Endodermal cell (in vitro differentiated cells): ENCODE results near the gene TMEM130. TPM values are rescaled to one million over a fixed set of nuclear protein-coding genes. Genes with fewer than 3 reads are reported as not detected.

Experiments used
- DNase-seq: peaks from one replicate; pipeline ENCODE4 v3.0.0-alpha.2; 2017
- H3K27ac ChIP-seq: 2 replicates; pipeline ENCODE4 v1.5.1; 2013; ENCODE audit warnings: mild to moderate bottlenecking, low read depth, low read length, moderate library complexity
- H3K27me3 ChIP-seq: 2 replicates; pipeline ENCODE4 v1.6.1; 2013; ENCODE audit warnings: mild to moderate bottlenecking, low read length, moderate library complexity; ENCODE audit not compliant: insufficient read depth, control insufficient read depth, poor library complexity, severe bottlenecking
- H3K36me3 ChIP-seq: 2 replicates; pipeline ENCODE4 v1.7.0; 2013; ENCODE audit warnings: mild to moderate bottlenecking, low read length, moderate library complexity; ENCODE audit not compliant: control insufficient read depth, insufficient read depth
- H3K4me1 ChIP-seq: one replicate; pipeline ENCODE4 v1.7.0; 2013; ENCODE audit warnings: low read length; ENCODE audit not compliant: control insufficient read depth, insufficient read depth
- H3K4me3 ChIP-seq: 2 replicates; pipeline ENCODE4 v1.5.1; 2013; ENCODE audit warnings: mild to moderate bottlenecking, low read length, moderate library complexity
- H3K9ac ChIP-seq: 2 replicates; pipeline ENCODE4 v1.6.1; 2013; ENCODE audit warnings: mild to moderate bottlenecking, low read length, moderate library complexity; ENCODE audit not compliant: poor library complexity, severe bottlenecking; ENCODE audit errors: extremely low read depth
- H3K9me3 ChIP-seq: 2 replicates; pipeline ENCODE4 v1.6.1; 2013; ENCODE audit warnings: mild to moderate bottlenecking, low read length, moderate library complexity; ENCODE audit not compliant: control insufficient read depth
- H3K27ac Mint-ChIP-seq: 2 replicates; pipeline ENCODE4 v1.8.0; 2020; ENCODE audit warnings: mixed read lengths
- H3K27me3 Mint-ChIP-seq: 2 replicates; pipeline ENCODE4 v1.8.0; 2021; ENCODE audit warnings: mild to moderate bottlenecking, mixed read lengths; ENCODE audit not compliant: insufficient read depth
- H3K36me3 Mint-ChIP-seq: 2 replicates; pipeline ENCODE4 v1.8.0; 2020; ENCODE audit warnings: low read depth, mixed read lengths
- H3K4me1 Mint-ChIP-seq: 2 replicates; pipeline ENCODE4 v1.8.0; 2020; ENCODE audit warnings: mixed read lengths
- H3K4me3 Mint-ChIP-seq: 2 replicates; pipeline ENCODE4 v1.8.0; 2020; ENCODE audit warnings: mild to moderate bottlenecking, moderate library complexity, mixed read lengths
- H3K9me3 Mint-ChIP-seq: 2 replicates; pipeline ENCODE4 v1.8.0; 2020; ENCODE audit warnings: mild to moderate bottlenecking, mixed read lengths
- CTCF ChIP-seq: fragments of 200-600 bp; sonication (generic); conservative IDR thresholded peaks from 2 replicates; pipeline ENCODE4 v1.5.0; 2021; ENCODE audit warnings: antibody characterized with exemption, mild to moderate bottlenecking
- WGBS, 2 experiments: methylation state at CpG; one replicate each; pipeline versions ENCODE4 v1.1.5 to v1.1.7; 2013; ENCODE audit warnings: missing lambda C conversion rate in 2 of 2, mixed read lengths in 1 of 2; ENCODE audit not compliant: insufficient coverage in 1 of 2, insufficient read length in 1 of 2; 5-methylcytosine and 5-hydroxymethylcytosine counted together
- total RNA-seq, 2 donors: library from RNA; stranded (reverse); fragmentation: NEBNext Ultra II Directional in 1 of 2; extraction: Animal tissue kit (Norgen Biotek cat#: 25700) in 1 of 2; gene quantifications; 2 replicates in 1 of 2; 3 replicates in 1 of 2; pipeline ENCODE4 v1.2.1, GENCODE V29; 2021

The TMEM130 gene
- total RNA-seq, 2 donors from 2014 or later = 0.15 TPM; not detected in 1

GRCh38 chr7:98826387-98826786, 43.4 kb downstream of the TMEM130 start:
- Histone ChIP-seq H3K36me3 (no peaks in the 10 kb centered on the region), H3K4me3 (no peak overlapping the region), H3K9ac (no peak overlapping the region), H3K27me3 (no peaks in the 10 kb centered on the region), H3K27ac (no peak overlapping the region), H3K9me3 (no peaks in the 10 kb centered on the region), H3K4me1 (no peaks in the 10 kb centered on the region)
- H3K27me3 Mint-ChIP-seq = peaks cover 2% of the 10 kb centered on the region
- DNase-seq = no peak
- H3K36me3 Mint-ChIP-seq = no peaks in the 10 kb centered on the region
- peaks cover 8% of the 10 kb centered on the region for H3K4me1 Mint-ChIP-seq
- WGBS, 2 experiments = 84% methylated on average over 20 of the region's 20 CpGs
- H3K9me3 Mint-ChIP-seq = no peaks in the 10 kb centered on the region
- no peak overlapping the region for H3K27ac Mint-ChIP-seq
- no peak for TF ChIP-seq CTCF
- H3K4me3 Mint-ChIP-seq = no peak overlapping the region

- H3K27me3 Mint-ChIP-seq = peaks cover 2% of the 10 kb centered on the region
- no peak for TF ChIP-seq CTCF
- Histone ChIP-seq H3K27me3 (no peaks in the 10 kb centered on the region), H3K27ac (no peak overlapping the region), H3K9me3 (no peaks in the 10 kb centered on the region), H3K4me3 (no peak overlapping the region), H3K4me1 (no peaks in the 10 kb centered on the region), H3K36me3 (no peaks in the 10 kb centered on the region), H3K9ac (no peak overlapping the region)
- no peak overlapping the region for H3K4me3 Mint-ChIP-seq
- H3K27ac Mint-ChIP-seq = no peak overlapping the region
- WGBS, 2 experiments = 91 to 94% methylated on average over 3 to 4 of the region's 4 CpGs
- H3K4me1 Mint-ChIP-seq = peaks cover 10% of the 10 kb centered on the region
- peaks cover 4% of the 10 kb centered on the region for H3K9me3 Mint-ChIP-seq
- no peaks in the 10 kb centered on the region for H3K36me3 Mint-ChIP-seq
- DNase-seq = no peak
These were observed 46.6 kb downstream of the TMEM130 start for GRCh38 chr7:98823226-98823625.

- H3K36me3 ChIP-seq = no peaks in the 10 kb centered on the region
- H3K4me1 ChIP-seq = no peaks in the 10 kb centered on the region
- no peaks in the 10 kb centered on the region for H3K27me3 ChIP-seq
- no peak overlapping the region for H3K27ac Mint-ChIP-seq
- peaks cover 6% of the 10 kb centered on the region for H3K4me1 Mint-ChIP-seq
- no peaks in the 10 kb centered on the region for H3K9me3 ChIP-seq
- TF ChIP-seq CTCF = no peak
- H3K9ac ChIP-seq = no peak overlapping the region
- no peaks in the 10 kb centered on the region for H3K36me3 Mint-ChIP-seq
- DNase-seq = no peak
- no peaks in the 10 kb centered on the region for H3K27me3 Mint-ChIP-seq
- peaks cover 4% of the 10 kb centered on the region for H3K9me3 Mint-ChIP-seq
- H3K4me3 ChIP-seq = no peak overlapping the region
- no peak overlapping the region for H3K4me3 Mint-ChIP-seq
- 89% methylated on average over 1 of the region's 1 CpG; no CpG with 5 or more reads in 1 of the 2 experiments for WGBS, 2 experiments
- no peak overlapping the region for H3K27ac ChIP-seq
These were observed 48.5 kb downstream of the TMEM130 start for GRCh38 chr7:98821348-98821747.
